LHCN-M2 (cell line): ENCODE results near the gene PPP3CA. TPM values are rescaled to one million over a fixed set of nuclear protein-coding genes. Genes with fewer than 3 reads are reported as not detected.
"Not testable (repeated sequence)": the region's sequence is repeated elsewhere in the genome, so short reads cannot be mapped to it uniquely, and the experiment has no call there.

ENCODE experiments used
- DNase-seq: peaks from one replicate; pipeline ENCODE4 v3.0.0-alpha.2; 2012; ENCODE audit warnings: low read depth
- total RNA-seq: library from RNA; depleted of rRNA; stranded (reverse); fragments of >200 nt; gene quantifications from 2 replicates; pipeline ENCODE4 v1.2.3, GENCODE V29; 2014

Gene PPP3CA
- total RNA-seq, 1 experiment from 2014 or later, result 36.1 TPM

- no peak for DNase-seq
Observed at GRCh38 chr4:101104312-101105052, 242.8 kb downstream of the PPP3CA start.

- DNase-seq, result no peak
Observed at GRCh38 chr4:101103381-101104142, 243.8 kb downstream of the PPP3CA start.

- peak; percentile 83 for DNase-seq
Observed at GRCh38 chr4:101102114-101102742, 245.1 kb downstream of the PPP3CA start.

GRCh38 chr4:101101072-101101471 is 246.3 kb downstream of the PPP3CA start:
- no peak for DNase-seq

- no peak for DNase-seq
Observed at GRCh38 chr4:101098666-101099400, 248.5 kb downstream of the PPP3CA start.

GRCh38 chr4:101092609-101093008 is 254.7 kb downstream of the PPP3CA start:
- not testable (repeated sequence) for DNase-seq

GRCh38 chr4:101089168-101089567 is 258.2 kb downstream of the PPP3CA start:
- no peak for DNase-seq

- DNase-seq, result no peak
Observed at GRCh38 chr4:101086801-101087586, 260.3 kb downstream of the PPP3CA start.

GRCh38 chr4:101083131-101083530 is 264.2 kb downstream of the PPP3CA start:
- no peak for DNase-seq

- no peak for DNase-seq
Observed at GRCh38 chr4:101081695-101082369, 265.5 kb downstream of the PPP3CA start.

GRCh38 chr4:101081166-101081565 is 266.2 kb downstream of the PPP3CA start:
- no peak for DNase-seq

- DNase-seq, result no peak
Observed at GRCh38 chr4:101078950-101079349, 268.4 kb downstream of the PPP3CA start.

GRCh38 chr4:101076032-101076431 is 271.3 kb downstream of the PPP3CA start:
- no peak for DNase-seq

GRCh38 chr4:101075536-101075935 is 271.8 kb downstream of the PPP3CA start:
- no peak for DNase-seq

GRCh38 chr4:101074326-101074725 is 273.0 kb downstream of the PPP3CA start:
- no peak for DNase-seq

GRCh38 chr4:101071241-101071640 is 276.1 kb downstream of the PPP3CA start:
- no peak for DNase-seq

- DNase-seq, result no peak
Observed at GRCh38 chr4:101068115-101068514, 279.2 kb downstream of the PPP3CA start.

- DNase-seq, result no peak
Observed at GRCh38 chr4:101067383-101067782, 279.9 kb downstream of the PPP3CA start.

- peak; percentile 46 for DNase-seq
Observed at GRCh38 chr4:101066626-101067170, 280.6 kb downstream of the PPP3CA start.

- DNase-seq, result no peak
Observed at GRCh38 chr4:101065935-101066485, 281.3 kb downstream of the PPP3CA start.
